GM23338 (cell line): ENCODE measurements around the gene EXOC6B. TPM values are rescaled to one million over a fixed set of nuclear protein-coding genes. Genes with fewer than 3 reads are reported as not detected.

Experiments
- ATAC-seq: fragments of 200-7000 bp; cut with Tn5 transposase; 3 replicates; pipeline ENCODE4 v1.9.1; 2020
- DNase-seq: peaks from one replicate; pipeline ENCODE4 v3.0.0-alpha.2; 2015; ENCODE audit warnings: low spot score
- H2AFZ ChIP-seq: fragments of 200-600 bp; sonication (generic); 2 replicates; pipeline ENCODE4 v1.8.0; 2016; ENCODE audit warnings: antibody characterized with exemption, mild to moderate bottlenecking, moderate library complexity
- H3F3A ChIP-seq: fragments of 200-600 bp; sonication (generic); replicated peaks from 2 replicates; pipeline ENCODE4 v1.8.0; 2017; ENCODE audit warnings: antibody characterized with exemption, mixed run types, low read depth
- H3K27ac ChIP-seq: fragments of 200-600 bp; sonication (generic); 2 replicates; pipeline ENCODE4 v1.6.1; 2016; ENCODE audit warnings: low read depth
- H3K27me3 ChIP-seq: fragments of 200-600 bp; sonication (generic); 2 replicates; pipeline ENCODE4 v1.8.0; 2016; ENCODE audit warnings: mild to moderate bottlenecking, mixed run types, moderate library complexity; ENCODE audit not compliant: insufficient read depth
- H3K36me3 ChIP-seq: fragments of 200-600 bp; sonication (generic); 2 replicates; pipeline ENCODE4 v1.8.0; 2016; ENCODE audit warnings: mild to moderate bottlenecking; ENCODE audit not compliant: insufficient read depth
- H3K4me1 ChIP-seq: fragments of 200-600 bp; sonication (generic); 2 replicates; pipeline ENCODE4 v1.8.0; 2016; ENCODE audit warnings: mild to moderate bottlenecking, moderate library complexity; ENCODE audit not compliant: insufficient read depth
- H3K4me2 ChIP-seq: fragments of 200-600 bp; sonication (generic); 2 replicates; pipeline ENCODE4 v1.7.1; 2017; ENCODE audit warnings: mixed run types
- H3K4me3 ChIP-seq: fragments of 200-600 bp; sonication (generic); 2 replicates; pipeline ENCODE4 v1.6.1; 2016; ENCODE audit warnings: mixed run types
- H3K79me2 ChIP-seq: fragments of 200-600 bp; sonication (generic); replicated peaks from 2 replicates; pipeline ENCODE4 v1.8.0; 2017; ENCODE audit warnings: mild to moderate bottlenecking; ENCODE audit not compliant: insufficient read depth
- H3K9me2 ChIP-seq: fragments of 200-600 bp; sonication (generic); 2 replicates; pipeline ENCODE4 v1.8.0; 2017; ENCODE audit not compliant: insufficient read depth
- H4K20me1 ChIP-seq: fragments of 200-600 bp; sonication (generic); replicated peaks from 2 replicates; pipeline ENCODE4 v1.8.0; 2017; ENCODE audit warnings: mild to moderate bottlenecking; ENCODE audit not compliant: insufficient read depth
- H3K27ac Mint-ChIP-seq: 2 replicates; pipeline ENCODE4 v1.8.0; 2020; ENCODE audit warnings: inconsistent platforms, mild to moderate bottlenecking, moderate library complexity, mixed read lengths
- H3K27me3 Mint-ChIP-seq: 3 replicates; pipeline ENCODE4 v1.8.0; 2022; ENCODE audit warnings: low read depth, mild to moderate bottlenecking, moderate library complexity, mixed read lengths, inconsistent platforms; ENCODE audit not compliant: insufficient read depth, poor library complexity
- H3K36me3 Mint-ChIP-seq: 3 replicates; pipeline ENCODE4 v1.8.0; 2021; ENCODE audit warnings: low read depth, mild to moderate bottlenecking, inconsistent platforms, moderate library complexity, mixed read lengths
- H3K4me1 Mint-ChIP-seq: 3 replicates; pipeline ENCODE4 v1.8.0; 2020; ENCODE audit warnings: mild to moderate bottlenecking, inconsistent platforms, mixed read lengths
- H3K4me3 Mint-ChIP-seq: 3 replicates; pipeline ENCODE4 v1.8.0; 2021; ENCODE audit warnings: moderate library complexity, mild to moderate bottlenecking, inconsistent platforms, mixed read lengths
- H3K9me3 Mint-ChIP-seq: 3 replicates; pipeline ENCODE4 v1.8.0; 2020; ENCODE audit warnings: moderate library complexity, mild to moderate bottlenecking, inconsistent platforms, mixed read lengths
- CREB1 ChIP-seq: fragments of 250-450 bp; sonication (Bioruptor Pico); IDR thresholded peaks from 2 replicates; pipeline ENCODE4 v1.5.0; 2020; ENCODE audit warnings: low read depth, mild to moderate bottlenecking, moderate library complexity
- CTCF ChIP-seq, 2 experiments: fragments of 200-600 bp in 1 of 2; sonication (generic) in 1 of 2; conservative IDR thresholded peaks; 2 replicates each; pipeline versions ENCODE4 v1.5.1 to v1.6.1; 2016 to 2017; ENCODE audit warnings: antibody characterized with exemption in 2 of 2, low read depth in 2 of 2, mild to moderate bottlenecking in 2 of 2, moderate library complexity in 1 of 2
- ETS1 ChIP-seq: IDR thresholded peaks from 2 replicates; pipeline ENCODE4 v1.6.1; 2016; ENCODE audit warnings: antibody characterized with exemption
- EZH2 ChIP-seq: fragments of 200-600 bp; sonication (generic); IDR thresholded peaks from one replicate; pipeline ENCODE4 v1.8.0; 2017; ENCODE audit warnings: antibody characterized with exemption, mild to moderate bottlenecking, low read depth; ENCODE audit not compliant: unreplicated experiment
- EZH2phosphoT487 ChIP-seq: fragments of 200-600 bp; sonication (generic); IDR thresholded peaks from one replicate; pipeline ENCODE4 v1.8.1; 2018; ENCODE audit warnings: antibody characterized with exemption; ENCODE audit not compliant: unreplicated experiment
- JUNB ChIP-seq: IDR thresholded peaks from one replicate; pipeline ENCODE4 v1.6.1; 2016; ENCODE audit warnings: antibody characterized with exemption; ENCODE audit not compliant: unreplicated experiment
- NANOG ChIP-seq: IDR thresholded peaks from 2 replicates; pipeline ENCODE4 v1.6.1; 2016; ENCODE audit warnings: antibody characterized with exemption, borderline replicate concordance
- POLR2AphosphoS5 ChIP-seq: IDR thresholded peaks from 2 replicates; pipeline ENCODE4 v1.6.1; 2016; ENCODE audit warnings: antibody characterized with exemption, low read depth
- REST ChIP-seq: IDR thresholded peaks from one replicate; pipeline ENCODE4 v1.6.1; 2018; ENCODE audit warnings: antibody characterized with exemption; ENCODE audit not compliant: unreplicated experiment
- STAT1 ChIP-seq: IDR thresholded peaks from one replicate; pipeline ENCODE4 v1.6.1; 2016; ENCODE audit warnings: antibody characterized with exemption; ENCODE audit not compliant: unreplicated experiment
- ZNF114 ChIP-seq: fragments of 250-450 bp; sonication (Bioruptor Pico); IDR thresholded peaks from 2 replicates; pipeline ENCODE4 v1.5.0; 2020; ENCODE audit warnings: mild to moderate bottlenecking, moderate library complexity
- ZNF331 ChIP-seq: fragments of 250-450 bp; sonication (Bioruptor Pico); IDR thresholded peaks from 2 replicates; pipeline ENCODE4 v1.5.0; 2020; ENCODE audit warnings: low read depth, mild to moderate bottlenecking, moderate library complexity
- ZNF462 ChIP-seq: fragments of 250-450 bp; sonication (Bioruptor Pico); IDR thresholded peaks from 2 replicates; pipeline ENCODE4 v1.5.0; 2020; ENCODE audit warnings: mild to moderate bottlenecking, moderate library complexity
- polyA plus RNA-seq: library from polyadenylated mRNA; unstranded; fragments of >200 nt; fragmentation: Nextera tagmentation; extraction: Ambion mirVana; gene quantifications from 2 replicates; pipeline ENCODE4 v1.2.1, GENCODE V29; 2016
- total RNA-seq: library from RNA; depleted of rRNA; stranded (reverse); fragments of >200 nt; shearing (Covaris generic); gene quantifications from 2 replicates; pipeline ENCODE4 v1.2.3, GENCODE V29; 2014

Gene EXOC6B
- total and polyA plus RNA-seq, 2 experiments from 2014 or later: 7.2 to 45.9 TPM

- H3K27me3 Mint-ChIP-seq: peaks cover 18% of the 10 kb centered on the region
- H3K27ac Mint-ChIP-seq: no peak overlapping the region
- Histone ChIP-seq H3F3A (no peaks in the 10 kb centered on the region), H3K4me1 (peaks cover 8% of the 10 kb centered on the region; the same call in 1 of the 2 replicates), H3K9me2 (no peaks in the 10 kb centered on the region), H2AFZ (no peak overlapping the region), H3K79me2 (no peaks in the 10 kb centered on the region), H3K4me2 (no peak overlapping the region), H3K27ac (no peak overlapping the region), H3K36me3 (no peaks in the 10 kb centered on the region), H3K27me3 (no peaks in the 10 kb centered on the region), H3K4me3 (no peak overlapping the region), H4K20me1 (no peaks in the 10 kb centered on the region)
- peaks cover 27% of the 10 kb centered on the region for H3K4me1 Mint-ChIP-seq
- ATAC-seq: no peak
- no peak for DNase-seq
- no peaks in the 10 kb centered on the region for H3K36me3 Mint-ChIP-seq
- no peak overlapping the region for H3K4me3 Mint-ChIP-seq
- H3K9me3 Mint-ChIP-seq: no peaks in the 10 kb centered on the region
- TF ChIP-seq NANOG: no peak
- TF ChIP-seq CTCF (conservative IDR thresholded peaks at IDR 0.05; ENCODE audit: low read depth in 2 of 2): no peak
- no peak for TF ChIP-seq REST
- no peak for TF ChIP-seq EZH2
- TF ChIP-seq STAT1: no peak
- no peak for TF ChIP-seq ZNF331 (CRISPR knock-in tag)
- TF ChIP-seq ETS1: no peak
- TF ChIP-seq ZNF114 (CRISPR knock-in tag): no peak
- TF ChIP-seq POLR2AphosphoS5: no peak
- no peak for TF ChIP-seq CREB1 (CRISPR knock-in tag)
- TF ChIP-seq JUNB: no peak
- no peak for TF ChIP-seq ZNF462 (CRISPR knock-in tag)
- no peak for TF ChIP-seq EZH2phosphoT487
Observed at GRCh38 chr2:72132981-72133720, 692.7 kb downstream of the EXOC6B start.
